Measurements from ENCODE around the gene GLT1D1.

GLT1D1 gene

DNA sequence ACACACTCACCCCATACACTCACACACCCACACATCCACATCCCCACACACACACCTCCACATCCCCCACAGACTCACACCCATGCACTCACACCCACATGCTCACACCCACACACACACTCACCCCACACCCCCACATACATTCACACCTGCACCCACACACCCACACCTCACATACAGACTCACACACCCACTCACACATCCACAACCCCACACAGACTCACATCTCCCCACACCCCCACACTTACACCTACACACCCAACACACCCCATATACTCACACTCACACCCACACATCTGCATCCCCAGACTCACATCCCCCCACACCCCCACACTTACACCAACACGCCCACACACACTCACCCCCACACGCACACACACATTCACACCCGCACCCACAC is 171.8 kb downstream of the GLT1D1 start:
- TF ChIP-seq, protein P1, sequence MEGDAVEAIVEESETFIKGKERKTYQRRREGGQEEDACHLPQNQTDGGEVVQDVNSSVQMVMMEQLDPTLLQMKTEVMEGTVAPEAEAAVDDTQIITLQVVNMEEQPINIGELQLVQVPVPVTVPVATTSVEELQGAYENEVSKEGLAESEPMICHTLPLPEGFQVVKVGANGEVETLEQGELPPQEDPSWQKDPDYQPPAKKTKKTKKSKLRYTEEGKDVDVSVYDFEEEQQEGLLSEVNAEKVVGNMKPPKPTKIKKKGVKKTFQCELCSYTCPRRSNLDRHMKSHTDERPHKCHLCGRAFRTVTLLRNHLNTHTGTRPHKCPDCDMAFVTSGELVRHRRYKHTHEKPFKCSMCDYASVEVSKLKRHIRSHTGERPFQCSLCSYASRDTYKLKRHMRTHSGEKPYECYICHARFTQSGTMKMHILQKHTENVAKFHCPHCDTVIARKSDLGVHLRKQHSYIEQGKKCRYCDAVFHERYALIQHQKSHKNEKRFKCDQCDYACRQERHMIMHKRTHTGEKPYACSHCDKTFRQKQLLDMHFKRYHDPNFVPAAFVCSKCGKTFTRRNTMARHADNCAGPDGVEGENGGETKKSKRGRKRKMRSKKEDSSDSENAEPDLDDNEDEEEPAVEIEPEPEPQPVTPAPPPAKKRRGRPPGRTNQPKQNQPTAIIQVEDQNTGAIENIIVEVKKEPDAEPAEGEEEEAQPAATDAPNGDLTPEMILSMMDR (IDR thresholded peaks at IDR 0.05; ENCODE audit: insufficient read depth, low read depth, low read length, missing control alignments): no peak
- DNase-seq (ENCODE audit: low read depth): no peak
- H3K4me3 ChIP-seq (ENCODE audit: low read length): no peak overlapping the region

DNA sequence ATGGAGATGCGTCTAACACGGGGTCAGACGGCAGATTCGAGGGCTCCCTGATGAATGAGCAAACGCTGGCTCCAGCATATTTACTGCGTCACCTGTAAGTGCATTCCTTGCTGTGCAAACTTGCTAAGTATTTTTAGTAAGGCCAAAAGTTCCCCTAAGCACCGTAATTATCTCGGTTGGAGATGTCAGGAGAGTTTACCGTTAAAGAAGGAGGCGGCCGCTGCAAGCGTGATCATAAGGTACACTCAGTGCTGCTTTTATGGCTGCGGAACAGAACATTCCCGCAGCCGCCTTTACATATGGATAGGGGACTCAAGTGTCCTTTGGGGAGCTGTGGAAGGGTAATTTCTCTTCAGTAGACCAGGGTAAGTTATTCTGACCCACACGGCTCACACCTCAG is 175.6 kb downstream of the GLT1D1 start:
- TF ChIP-seq, protein P1 (IDR thresholded peaks at IDR 0.05; ENCODE audit: insufficient read depth, low read depth, low read length, missing control alignments): no peak
- no peak for DNase-seq (ENCODE audit: low read depth)
- no peak overlapping the region for H3K4me3 ChIP-seq (ENCODE audit: low read length)
